ENCODE results near the gene AFG1L. TPM values are rescaled to one million over a fixed set of nuclear protein-coding genes. Genes with fewer than 3 reads are reported as not detected.
"Not testable (repeated sequence)": the region's sequence is repeated elsewhere in the genome, so short reads cannot be mapped to it uniquely, and the experiment has no call there.

Gene AFG1L
- total RNA-seq, 4 donors from 2014 or later = 6.7 to 8.6 (median 7.4) TPM

- Histone ChIP-seq H3K36me3 (no peaks in the 10 kb centered on the region), H3K27ac (no peak overlapping the region), H3K9me3 (no peaks in the 10 kb centered on the region), H3K27me3 (no peaks in the 10 kb centered on the region), H3K4me1 (no peaks in the 10 kb centered on the region), H3K4me3 (replicated peaks in 1 of 3) (no peak overlapping the region)
- no peak for TF ChIP-seq CTCF (IDR thresholded peaks at IDR 0.05)
- TF ChIP-seq POLR2A (IDR thresholded peaks at IDR 0.05) = no peak
- WGBS, 2 donors = 83 to 94% methylated on average over 3 of the region's 3 CpGs
- intact Hi-C loops (cut with DNase I) = no loop called here
- DNase-seq = no peak
Observed at GRCh38 chr6:108287373-108287772, 7.5 kb upstream of the AFG1L start.

- DNase-seq = no peak
- H3K36me3 ChIP-seq = no peaks in the 10 kb centered on the region
- H3K27me3 ChIP-seq = no peaks in the 10 kb centered on the region
- intact Hi-C loops (cut with DNase I) = no loop called here
- no peak overlapping the region for H3K4me3 ChIP-seq (replicated peaks in 1 of 3)
- no peak overlapping the region for H3K27ac ChIP-seq
- TF ChIP-seq POLR2A (IDR thresholded peaks at IDR 0.05) (no peak), CTCF (IDR thresholded peaks at IDR 0.05) (no peak)
- H3K9me3 ChIP-seq = no peaks in the 10 kb centered on the region
- no peaks in the 10 kb centered on the region for H3K4me1 ChIP-seq
Observed at GRCh38 chr6:108288742-108289141, 6.1 kb upstream of the AFG1L start.

- H3K27me3 ChIP-seq = no peaks in the 10 kb centered on the region
- H3K4me1 ChIP-seq = peaks cover 4 to 11% of the 10 kb centered on the region in 2 donors
- 94% methylated on average over 4 of the region's 4 CpGs for WGBS, 2 donors
- DNase-seq = no peak
- H3K4me3 ChIP-seq (replicated peaks in 1 of 3) = no peak overlapping the region
- no peaks in the 10 kb centered on the region for H3K9me3 ChIP-seq
- TF ChIP-seq CTCF (IDR thresholded peaks at IDR 0.05) = no peak
- no peak for TF ChIP-seq POLR2A (IDR thresholded peaks at IDR 0.05)
- H3K27ac ChIP-seq = no peak overlapping the region
- intact Hi-C loops (cut with DNase I) = no loop called here
- no peaks in the 10 kb centered on the region for H3K36me3 ChIP-seq
Observed at GRCh38 chr6:108291091-108291490, 3.8 kb upstream of the AFG1L start.

GRCh38 chr6:108292561-108292960, 2.3 kb upstream of the AFG1L start:
- H3K36me3 ChIP-seq; DNase-seq; H3K9me3 ChIP-seq; H3K27me3 ChIP-seq; H3K27ac ChIP-seq; H3K4me3 ChIP-seq (replicated peaks in 1 of 3); intact Hi-C loops (cut with DNase I): not testable (repeated sequence)
- peaks cover 4 to 11% of the 10 kb centered on the region in 2 donors for H3K4me1 ChIP-seq
- WGBS, 2 donors = 85 to 87% methylated on average over 3 of the region's 3 CpGs

- intact Hi-C loops (cut with DNase I) = no loop called here
- peak in 1 of 2 donors; percentile 5 for DNase-seq
- H3K27me3 ChIP-seq = no peaks in the 10 kb centered on the region
- H3K9me3 ChIP-seq = no peaks in the 10 kb centered on the region
- H3K4me1 ChIP-seq = peaks cover 4 to 11% of the 10 kb centered on the region in 2 donors
- H3K36me3 ChIP-seq = no peaks in the 10 kb centered on the region
- WGBS, 2 donors = 94 to 95% methylated on average over 19 of the region's 19 CpGs
- H3K27ac ChIP-seq = peak overlapping the region in 2 of 3 donors; percentile 83 to 95
- no peak for TF ChIP-seq CTCF (IDR thresholded peaks at IDR 0.05)
- TF ChIP-seq POLR2A (IDR thresholded peaks at IDR 0.05) = no peak
- H3K4me3 ChIP-seq (replicated peaks in 1 of 3) = no peak overlapping the region
Observed at GRCh38 chr6:108293527-108294296, 1.1 kb upstream of the AFG1L start.
